Measurements from ENCODE around the gene ARFGEF3.

DNA sequence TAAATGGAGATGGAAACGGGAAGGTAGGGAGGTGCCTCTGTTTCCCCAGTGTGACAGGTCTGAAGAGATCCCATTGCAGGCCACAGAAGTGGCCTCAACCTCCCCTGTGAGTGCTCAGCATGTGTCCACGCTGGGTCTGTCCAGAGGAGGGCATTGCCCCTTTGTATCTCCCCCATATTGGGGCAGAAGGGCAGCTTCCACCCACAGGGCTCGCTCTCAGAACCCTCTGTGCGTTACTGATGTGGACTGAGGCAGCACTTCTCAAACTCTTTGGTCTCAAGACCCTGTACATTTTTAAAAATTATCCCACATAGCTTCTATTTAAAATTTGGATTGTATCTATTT lies 22.0 kb downstream of the ARFGEF3 start:
- TF ChIP-seq CTCF (IDR thresholded peaks at IDR 0.05) (no peak), POLR2A (IDR thresholded peaks at IDR 0.05) (no peak)
